Measurements from ENCODE around the gene SH3PXD2B.

DNA sequence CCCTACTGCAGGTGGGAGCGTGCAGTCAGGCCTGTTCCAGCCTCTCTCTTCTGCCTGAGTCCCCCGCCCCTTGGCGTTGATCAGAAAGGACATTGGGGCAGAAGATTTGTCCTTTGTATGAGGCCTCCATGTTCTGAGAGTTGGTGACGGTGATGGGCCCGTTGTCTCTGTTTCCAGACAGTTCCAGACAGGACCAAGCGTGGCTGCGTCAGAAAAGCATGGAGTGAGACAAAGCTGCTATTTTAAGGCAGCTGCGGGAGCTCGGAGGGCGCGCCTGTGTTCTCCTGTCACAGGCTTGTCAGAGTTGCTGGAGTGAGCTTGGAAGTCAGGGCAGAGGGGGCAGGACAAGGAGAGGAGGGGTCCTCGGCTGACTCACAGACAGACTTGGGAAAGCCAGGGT is 32.1 kb upstream of the SH3PXD2B start:
- TF ChIP-seq RAD21 (IDR thresholded peaks at IDR 0.05; ENCODE audit: low read depth) (no peak), TAF1 (IDR thresholded peaks at IDR 0.05; ENCODE audit: low read depth) (no peak), TEAD4 (IDR thresholded peaks at IDR 0.05) (no peak), EP300 (IDR thresholded peaks at IDR 0.05; ENCODE audit: borderline replicate concordance) (no peak)
- TF ChIP-seq, protein P1, sequence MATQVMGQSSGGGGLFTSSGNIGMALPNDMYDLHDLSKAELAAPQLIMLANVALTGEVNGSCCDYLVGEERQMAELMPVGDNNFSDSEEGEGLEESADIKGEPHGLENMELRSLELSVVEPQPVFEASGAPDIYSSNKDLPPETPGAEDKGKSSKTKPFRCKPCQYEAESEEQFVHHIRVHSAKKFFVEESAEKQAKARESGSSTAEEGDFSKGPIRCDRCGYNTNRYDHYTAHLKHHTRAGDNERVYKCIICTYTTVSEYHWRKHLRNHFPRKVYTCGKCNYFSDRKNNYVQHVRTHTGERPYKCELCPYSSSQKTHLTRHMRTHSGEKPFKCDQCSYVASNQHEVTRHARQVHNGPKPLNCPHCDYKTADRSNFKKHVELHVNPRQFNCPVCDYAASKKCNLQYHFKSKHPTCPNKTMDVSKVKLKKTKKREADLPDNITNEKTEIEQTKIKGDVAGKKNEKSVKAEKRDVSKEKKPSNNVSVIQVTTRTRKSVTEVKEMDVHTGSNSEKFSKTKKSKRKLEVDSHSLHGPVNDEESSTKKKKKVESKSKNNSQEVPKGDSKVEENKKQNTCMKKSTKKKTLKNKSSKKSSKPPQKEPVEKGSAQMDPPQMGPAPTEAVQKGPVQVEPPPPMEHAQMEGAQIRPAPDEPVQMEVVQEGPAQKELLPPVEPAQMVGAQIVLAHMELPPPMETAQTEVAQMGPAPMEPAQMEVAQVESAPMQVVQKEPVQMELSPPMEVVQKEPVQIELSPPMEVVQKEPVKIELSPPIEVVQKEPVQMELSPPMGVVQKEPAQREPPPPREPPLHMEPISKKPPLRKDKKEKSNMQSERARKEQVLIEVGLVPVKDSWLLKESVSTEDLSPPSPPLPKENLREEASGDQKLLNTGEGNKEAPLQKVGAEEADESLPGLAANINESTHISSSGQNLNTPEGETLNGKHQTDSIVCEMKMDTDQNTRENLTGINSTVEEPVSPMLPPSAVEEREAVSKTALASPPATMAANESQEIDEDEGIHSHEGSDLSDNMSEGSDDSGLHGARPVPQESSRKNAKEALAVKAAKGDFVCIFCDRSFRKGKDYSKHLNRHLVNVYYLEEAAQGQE (IDR thresholded peaks at IDR 0.05; ENCODE audit: low read depth), result no peak
- TF ChIP-seq, protein P2, sequence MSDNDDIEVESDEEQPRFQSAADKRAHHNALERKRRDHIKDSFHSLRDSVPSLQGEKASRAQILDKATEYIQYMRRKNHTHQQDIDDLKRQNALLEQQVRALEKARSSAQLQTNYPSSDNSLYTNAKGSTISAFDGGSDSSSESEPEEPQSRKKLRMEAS (IDR thresholded peaks at IDR 0.05), result no peak
